NCI-H146 treated with DMSO at 0.1 percent for 48 hours (cell line): ENCODE measurements around the gene CCM2.
"Not testable (repeated sequence)": the region's sequence is repeated elsewhere in the genome, so short reads cannot be mapped to it uniquely, and the experiment has no call there.

Experiments
- DNase-seq: peaks from one replicate; lab custom pipeline; 2025; ENCODE audit not compliant: unreplicated experiment; lab: John Stamatoyannopoulos, UW

CCM2 gene

DNA sequence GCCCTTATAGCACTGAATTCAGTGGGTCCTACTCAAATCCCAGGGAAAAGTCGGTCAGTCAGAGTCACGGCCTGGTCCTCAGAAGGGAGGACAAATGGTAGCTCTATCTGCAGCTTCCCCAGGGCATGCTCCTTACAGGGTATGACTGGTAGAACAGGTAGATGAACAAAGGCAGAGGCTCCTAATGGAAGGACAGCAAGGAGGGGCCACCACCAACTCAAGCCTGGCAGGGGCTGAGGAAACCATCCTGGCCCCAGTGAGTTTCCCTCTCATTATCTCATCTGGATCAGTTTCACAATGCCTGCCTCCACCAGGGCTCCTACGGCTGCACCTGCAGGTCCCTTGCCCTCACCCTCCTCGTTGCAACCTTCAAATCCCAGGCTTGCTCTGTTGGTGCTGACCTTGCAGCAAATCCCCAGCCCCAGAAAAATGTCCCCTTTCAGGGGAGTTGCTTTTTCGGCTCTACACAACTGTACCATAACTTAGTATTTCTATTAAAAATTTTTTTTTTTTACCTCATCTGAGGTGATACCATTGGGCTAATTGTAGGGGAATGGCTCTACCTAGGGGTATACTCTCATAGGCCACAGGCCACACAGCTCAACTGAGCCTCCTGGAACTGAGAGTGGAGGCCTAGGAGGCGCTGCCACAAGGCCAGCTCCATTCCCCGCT is 18.8 kb upstream of the CCM2 start:
- DNase-seq: no peak

DNA sequence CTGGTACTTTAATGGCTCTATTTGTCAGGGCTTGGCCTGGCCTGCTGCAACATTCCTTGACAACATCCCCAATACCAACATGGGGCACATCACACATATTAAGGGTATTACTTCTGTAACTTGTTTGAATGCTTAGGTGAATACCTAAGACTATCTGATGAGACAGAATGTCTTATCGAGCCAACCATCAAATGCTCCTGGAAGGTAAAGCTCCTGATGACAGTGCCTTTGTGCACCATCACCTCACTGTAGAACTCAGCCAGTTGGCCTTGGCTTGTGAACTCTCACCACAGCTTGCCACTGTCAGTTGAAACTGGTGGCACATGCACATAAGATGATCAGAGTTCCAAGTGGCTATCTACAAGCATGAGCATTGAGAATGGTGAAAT is 17.5 kb upstream of the CCM2 start:
- no peak for DNase-seq

DNA sequence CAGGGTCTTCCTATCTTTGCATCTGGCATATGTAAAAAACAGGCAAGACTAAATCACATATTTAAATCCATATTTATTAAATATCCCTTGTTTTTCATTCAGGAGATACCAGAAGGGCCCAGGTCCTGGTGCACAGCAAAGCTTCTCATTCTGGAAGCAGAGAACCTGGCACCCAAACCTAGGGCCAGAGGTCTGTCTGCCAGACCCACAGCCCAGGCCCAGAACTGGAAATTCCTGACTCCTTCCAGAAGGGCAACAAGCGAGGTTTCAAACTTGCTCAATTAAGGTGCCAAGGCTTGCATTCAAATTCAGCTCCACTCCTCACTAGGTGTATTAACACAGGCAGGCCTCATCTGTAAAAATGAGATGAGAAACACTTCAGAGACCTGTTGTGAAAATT is 17.0 kb upstream of the CCM2 start:
- no peak for DNase-seq

DNA sequence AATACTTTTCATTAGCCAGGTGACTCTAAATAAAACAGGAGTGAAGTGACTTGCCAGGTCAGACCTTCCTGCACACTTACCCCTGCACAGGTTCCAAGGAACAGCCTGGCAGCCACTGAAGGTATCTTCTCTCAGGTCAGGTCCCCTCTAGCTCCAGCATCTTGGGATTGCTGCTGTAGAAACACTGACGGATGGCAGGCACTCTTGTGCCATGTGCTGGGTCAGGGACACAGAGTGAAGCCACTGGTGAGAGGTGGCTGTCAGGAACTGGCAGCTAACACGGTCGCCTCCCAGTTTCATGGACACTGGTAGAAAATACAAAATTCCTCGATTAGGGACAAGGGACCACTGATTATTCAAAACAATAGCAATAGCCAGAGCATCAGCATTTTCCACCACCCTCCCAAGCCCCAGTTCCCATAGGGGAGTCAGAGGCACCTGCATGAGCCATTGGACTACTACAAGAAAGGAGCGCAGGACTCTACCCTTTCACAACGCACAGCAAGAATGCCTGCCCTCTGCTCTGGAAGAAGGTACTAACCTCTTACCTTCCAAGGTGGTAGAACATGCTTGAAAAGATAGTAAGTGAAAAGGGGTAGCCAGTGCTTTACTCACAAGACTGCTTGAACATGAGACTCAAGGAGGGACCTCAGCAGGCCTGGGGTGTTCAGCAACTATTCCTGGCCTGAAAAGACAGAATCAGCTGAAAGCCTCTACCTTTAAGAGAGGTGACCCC is 16.1 kb upstream of the CCM2 start:
- DNase-seq: no peak

DNA sequence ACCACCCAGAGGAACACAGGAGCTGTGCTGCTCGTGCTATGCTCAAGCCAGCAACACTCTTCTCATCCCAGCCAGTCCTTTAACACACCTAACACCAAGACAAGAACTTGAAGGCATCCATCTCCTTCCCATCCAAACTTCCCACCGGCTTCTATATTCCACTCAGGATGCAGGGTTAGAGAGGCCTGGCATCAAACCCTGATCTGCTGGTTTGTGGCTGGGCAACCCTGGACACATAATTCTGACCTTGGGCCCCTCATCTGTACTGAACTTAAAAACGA is 15.6 kb upstream of the CCM2 start:
- DNase-seq: no peak

DNA sequence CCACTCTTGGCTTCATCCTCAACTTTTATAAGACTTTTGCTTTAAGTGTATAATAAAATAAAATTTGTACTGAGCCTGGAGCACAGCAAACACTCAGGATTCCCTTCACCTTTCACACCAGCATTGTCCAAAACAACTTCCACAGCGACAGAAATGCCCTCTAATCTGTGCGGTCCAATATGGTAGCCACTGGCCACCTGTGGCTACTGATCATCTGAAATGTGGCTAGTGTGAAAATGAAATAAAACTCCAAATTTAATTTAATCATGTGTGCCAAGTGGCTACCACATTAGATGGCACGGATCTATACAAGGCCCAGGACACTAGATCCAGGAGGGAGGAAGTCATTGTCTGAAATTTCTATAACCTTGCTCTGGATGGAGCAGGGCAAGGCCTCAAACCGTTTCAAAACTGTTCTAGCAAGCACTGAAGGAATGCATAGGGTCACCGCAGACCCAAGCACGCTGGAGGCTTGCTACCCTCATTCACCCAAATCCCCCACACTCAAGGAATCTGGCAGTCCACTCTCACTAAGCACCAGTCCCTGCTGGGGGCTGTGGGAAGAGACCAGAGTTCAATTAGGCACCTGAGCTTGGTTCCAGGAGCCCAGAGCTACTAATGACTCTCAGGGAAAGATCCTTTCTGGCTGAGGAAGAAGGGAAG is 14.8 kb upstream of the CCM2 start:
- DNase-seq: no peak

DNA sequence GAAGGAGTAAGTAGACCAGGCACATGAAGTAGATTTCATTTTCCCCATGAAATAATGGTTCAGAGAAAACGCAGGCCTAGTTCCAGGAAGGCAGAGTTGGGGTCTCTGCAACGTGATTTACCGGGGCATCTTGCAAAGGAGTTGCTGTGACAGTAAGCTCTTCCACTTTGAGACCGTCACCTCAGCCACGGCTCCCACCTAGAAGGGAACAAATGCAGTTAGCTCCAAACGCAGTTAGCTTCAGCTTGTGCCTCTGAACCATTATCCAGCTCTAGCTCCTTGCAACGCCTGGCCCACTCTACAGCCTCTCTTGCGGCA is 14.1 kb upstream of the CCM2 start:
- no peak for DNase-seq

DNA sequence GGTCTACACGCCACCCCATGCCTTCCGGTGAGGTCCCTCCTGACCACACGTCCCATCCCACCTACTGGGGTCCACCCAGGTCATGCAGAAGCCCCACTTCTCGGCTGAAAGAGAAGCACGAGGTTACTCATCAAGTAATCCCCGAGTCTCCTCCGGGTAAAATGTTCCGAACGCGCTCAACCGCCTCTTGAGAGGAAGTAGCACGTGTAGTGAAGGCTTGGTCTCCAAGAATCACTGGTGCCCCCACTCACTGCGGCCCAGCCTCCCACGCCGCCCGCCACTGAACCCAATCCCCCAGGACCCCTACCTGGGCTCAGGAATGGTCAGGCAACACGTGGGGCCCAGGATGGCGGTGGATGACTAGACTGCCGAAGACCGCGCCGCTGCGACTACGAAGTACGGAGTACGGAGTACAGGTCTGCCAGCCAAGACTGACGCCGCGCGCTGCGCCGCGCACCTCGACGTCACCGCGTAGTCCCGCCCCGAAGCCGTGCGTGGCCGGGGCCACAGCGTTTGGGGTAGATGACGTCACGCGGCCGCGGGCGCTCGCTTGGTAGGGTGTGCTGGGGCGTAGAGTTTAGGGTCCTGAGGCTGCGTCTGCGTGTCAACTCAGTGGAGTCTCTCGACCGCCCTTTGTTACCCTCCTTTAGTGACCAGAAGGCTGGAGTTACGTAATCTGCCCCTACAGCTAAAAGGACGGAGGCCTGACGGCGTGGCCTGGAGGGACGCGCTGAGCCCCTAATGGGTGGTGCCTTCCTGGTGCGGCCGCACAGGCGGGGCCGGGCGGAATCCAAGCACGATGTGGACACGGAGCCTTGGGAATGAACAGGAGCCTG is 13.6 kb upstream of the CCM2 start:
- DNase-seq: peak; percentile 86

DNA sequence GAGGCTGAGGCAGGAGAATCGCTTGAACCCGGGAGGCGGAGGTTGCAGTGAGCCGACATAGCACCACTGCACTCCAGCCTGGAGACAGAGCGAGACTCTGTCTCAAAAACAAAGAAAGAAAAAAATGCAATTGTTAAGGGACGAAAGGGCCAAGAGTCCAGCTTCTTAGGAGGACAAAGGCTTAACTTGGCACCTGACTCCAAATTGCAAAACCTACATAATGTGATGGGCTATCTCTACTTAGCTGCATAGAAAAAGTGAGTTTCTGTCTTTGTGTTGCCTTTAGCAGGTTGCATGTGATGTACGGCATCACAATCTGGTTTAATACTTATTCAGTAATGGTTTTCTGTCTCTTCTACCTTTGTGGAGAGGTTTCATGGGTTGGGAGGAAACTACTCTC is 12.5 kb upstream of the CCM2 start:
- no peak for DNase-seq

DNA sequence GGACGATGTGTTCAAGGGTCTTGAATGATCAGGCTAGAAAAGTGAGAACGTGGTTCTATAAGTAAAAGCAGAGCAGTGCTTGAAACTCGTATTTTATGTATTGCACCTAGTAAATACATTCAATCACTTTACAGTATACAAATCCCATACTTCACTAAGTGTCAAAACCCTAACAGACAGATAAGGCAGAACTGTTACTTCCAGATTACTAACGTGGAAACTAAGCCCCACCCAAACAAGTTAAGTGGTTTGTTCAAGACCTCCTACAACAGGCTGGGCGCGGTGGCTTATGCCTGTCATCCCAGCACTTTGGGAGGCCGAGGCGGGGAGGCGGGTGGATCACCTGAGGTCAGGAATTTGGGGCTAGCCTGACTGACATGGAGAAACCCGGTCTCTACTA is 12.0 kb upstream of the CCM2 start:
- no peak for DNase-seq

DNA sequence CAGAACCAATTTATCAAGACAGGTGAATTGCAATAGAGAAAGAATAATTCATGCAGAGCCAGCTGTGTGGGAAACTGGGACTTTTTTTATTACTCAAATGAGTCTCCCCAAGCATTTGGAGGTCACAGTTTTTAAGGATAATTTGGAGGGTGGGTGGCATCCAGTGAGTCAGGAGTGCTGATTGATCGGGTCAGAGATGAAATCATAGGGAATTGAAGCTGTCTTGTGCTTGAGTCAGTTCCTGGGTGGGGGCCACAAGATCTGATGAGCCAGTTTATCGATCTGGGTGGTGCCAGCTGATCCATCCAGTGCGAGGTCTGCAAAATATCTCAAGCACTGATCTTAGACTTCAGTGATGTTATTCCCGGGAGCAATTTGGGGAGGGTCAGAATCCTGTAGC is 11.3 kb upstream of the CCM2 start:
- no peak for DNase-seq

DNA sequence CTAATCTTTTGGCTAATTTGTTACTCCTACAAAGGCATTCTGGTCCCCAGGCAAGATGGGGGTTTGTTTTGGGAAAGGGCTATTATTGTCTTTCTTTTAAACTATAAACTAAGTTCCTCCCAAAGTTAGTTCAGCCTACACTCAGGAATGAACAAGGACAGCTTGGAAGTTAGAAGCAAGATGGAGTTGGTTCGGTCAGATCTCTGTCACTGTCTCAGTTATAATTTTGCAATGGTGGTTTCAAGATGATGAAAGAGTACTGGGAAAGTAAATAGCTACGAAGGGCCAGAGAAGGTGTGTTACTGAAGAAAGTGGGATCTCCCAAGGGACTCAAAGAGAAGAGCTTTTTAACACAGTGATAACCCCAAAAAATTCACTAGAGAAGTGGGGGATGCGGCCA is 10.9 kb upstream of the CCM2 start:
- DNase-seq: no peak

DNA sequence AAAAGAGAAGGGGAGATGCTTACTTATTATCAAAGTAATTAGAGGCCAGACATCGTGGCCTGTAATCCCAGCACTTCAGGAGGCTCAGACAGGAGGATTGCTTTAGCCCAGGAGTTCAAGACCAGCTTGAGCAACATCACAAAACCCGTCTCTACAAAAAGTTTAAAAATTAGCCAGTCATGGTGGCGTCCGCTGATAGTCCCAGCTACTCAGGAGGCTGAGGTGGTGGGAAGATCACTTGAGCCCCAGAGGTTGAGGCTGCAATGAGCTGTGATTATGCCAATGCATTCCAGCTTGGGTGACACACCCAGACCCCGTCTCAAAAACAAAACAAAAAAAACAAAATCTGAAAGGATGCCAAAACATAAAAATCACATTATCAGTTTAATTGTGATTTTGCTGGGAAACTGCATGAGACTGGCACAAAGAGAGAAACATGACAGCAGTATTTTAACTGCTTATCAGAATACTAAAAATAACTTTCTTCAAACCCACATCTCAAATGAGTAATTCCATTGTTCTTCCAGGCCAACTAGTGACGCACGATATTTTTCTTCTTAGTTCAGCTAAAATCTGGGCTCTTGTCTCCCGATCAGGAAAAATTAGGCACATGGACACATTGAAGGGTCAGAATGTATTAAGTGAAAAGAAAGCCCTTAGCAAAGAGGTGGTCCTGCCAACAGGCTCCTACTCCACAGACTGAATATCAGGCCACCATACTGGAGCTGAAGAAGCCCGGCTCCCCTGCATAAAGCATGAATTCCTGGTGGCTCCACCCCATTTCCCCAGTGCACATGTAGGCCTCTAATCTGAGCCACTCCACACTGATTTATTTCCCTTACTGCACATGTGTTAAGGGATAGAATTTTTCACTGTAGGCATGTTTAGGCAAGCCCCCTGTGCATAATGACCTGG is 9.6 kb upstream of the CCM2 start:
- DNase-seq: no peak

DNA sequence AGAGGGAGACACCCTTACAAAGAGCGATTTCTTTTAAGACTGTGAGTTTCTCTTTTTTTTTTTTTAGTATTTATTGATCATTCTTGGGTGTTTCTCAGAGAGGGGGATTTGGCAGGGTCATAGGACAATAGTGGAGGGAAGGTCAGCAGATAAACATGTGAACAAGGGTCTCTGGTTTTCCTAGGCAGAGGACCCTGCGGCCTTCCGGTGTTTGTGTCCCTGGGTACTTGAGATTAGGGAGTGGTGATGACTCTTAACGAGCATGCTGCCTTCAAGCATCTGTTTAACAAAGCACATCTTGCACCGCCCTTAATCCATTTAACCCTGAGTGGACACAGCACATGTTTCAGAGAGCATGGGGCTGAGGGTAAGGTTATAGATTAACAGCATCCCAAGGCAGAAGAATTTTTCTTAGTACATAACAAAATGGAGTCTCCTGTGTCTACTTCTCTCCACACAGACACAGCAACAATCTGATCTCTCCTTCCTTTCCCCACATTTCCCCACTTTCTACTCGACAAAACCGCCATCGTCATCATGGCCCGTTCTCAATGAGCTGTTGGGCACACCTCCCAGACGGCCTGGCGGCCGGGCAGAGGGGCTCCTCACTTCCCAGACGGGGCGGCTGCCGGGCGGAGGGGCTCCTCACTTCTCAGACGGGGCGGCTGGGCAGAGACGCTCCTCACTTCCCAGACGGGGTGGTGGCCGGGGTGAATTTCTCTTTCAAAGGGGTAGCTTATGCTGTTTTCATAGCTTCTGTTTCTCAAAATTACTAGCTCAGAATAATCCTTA is 7.8 kb upstream of the CCM2 start:
- DNase-seq: not testable (repeated sequence)

DNA sequence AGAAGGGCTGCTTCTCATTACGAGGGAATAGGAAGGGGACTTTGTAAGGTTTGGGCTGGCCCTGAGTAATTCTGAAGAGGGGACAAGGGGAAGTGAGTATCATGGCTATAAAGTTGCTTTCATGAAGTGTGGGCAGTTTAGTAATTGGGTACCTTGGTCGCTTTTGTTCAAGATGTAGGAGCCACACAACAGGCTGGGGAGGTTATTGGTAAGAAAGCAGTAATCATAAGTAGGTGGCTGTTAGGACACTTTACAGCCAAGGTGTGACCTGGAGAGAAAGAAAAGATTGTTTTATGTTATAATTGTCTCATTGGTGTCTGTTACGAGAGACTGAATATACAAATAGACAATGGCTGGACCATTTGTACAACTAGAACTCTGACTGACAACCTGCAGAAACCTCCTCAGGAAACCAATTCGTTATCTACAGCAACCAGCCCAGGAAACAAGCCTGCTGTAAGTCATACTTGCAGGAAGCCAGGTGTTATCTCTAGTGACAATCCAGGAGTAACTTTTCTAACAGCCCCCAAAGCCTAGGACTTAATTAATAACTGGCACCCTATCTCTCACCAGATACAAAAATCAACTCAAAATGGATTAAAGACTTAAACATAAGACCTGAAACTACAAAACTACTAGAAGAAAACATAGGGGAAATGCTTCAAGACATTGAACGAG is 5.0 kb upstream of the CCM2 start:
- no peak for DNase-seq

DNA sequence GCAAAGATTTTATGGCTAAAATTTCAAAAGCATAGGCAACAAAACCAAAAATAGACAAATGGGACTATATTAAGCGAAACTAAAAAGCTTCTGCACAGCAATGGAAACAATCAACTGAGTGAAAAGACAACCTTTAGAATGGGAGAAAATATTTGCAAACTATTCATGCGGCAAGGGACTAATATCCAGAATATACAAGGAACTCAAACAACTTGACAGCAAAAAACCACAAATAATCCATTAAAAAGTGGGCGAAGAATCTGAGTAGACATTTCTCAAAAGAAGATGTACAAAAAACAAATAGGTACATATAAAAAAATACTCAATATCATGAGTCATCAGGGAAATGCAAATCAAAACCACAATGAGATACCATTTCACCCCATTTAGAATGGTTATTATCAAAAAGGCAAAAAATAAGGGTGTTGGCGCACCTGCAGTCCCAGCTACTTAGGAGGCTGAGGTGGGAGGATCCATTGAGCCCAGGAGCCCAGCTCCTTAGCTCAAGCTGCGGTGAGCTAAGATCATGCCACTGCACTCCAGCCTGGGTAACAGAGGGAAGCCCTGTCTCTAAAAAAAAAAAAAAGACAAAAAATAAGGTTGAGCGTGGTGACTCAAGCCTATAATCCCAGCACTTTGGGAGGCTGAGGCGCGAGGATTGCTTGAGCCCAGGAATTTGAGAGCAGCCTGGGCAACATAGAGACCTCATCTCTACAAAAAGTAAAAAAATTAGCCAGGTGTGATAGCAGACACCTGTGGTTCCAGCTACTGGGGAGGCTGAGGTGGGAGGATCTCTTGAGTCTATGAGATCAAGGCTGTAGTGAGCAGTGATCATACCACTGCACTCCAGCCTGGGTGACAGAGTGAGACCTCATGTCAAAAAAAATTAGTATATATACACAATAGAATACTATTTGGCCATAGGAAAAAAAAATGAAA is 4.2 kb upstream of the CCM2 start:
- no peak for DNase-seq

DNA sequence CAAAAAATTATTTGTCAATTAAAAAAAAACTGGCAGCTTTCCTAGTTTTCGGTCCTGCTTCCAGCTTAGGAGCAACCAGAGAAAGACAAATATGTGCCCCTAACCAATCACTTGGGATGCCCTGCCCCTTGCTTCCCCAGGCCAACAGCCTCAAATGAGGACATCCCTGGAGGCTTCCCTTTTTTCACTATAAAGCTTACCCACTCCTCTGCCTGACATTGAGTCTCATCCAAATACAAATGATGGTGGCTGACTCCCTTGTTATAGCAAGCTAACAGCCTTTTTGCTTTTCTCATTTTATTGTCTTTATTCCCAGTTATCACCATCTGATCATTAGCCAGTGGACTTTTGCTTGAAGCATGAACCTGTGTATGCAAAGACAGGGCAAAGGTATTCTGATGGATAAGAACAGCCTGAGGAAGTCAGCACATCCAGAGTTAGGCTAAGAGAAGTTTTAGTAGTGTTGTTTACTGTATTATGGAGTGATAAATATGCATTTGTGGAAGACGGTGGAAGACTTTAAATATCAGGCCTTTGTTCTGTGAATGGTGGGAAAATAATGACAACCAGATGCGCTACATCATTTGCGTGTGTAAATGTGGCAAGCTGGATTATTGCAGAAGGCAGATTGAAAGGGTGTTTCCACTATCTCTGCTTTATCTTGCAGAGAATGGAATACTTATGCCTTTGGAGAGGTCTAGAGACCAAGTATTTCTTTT is 1.7 kb upstream of the CCM2 start:
- no peak for DNase-seq
